Right lobe of liver (tissue), 4 donors: ENCODE measurements around the gene VSTM4.

Source experiments
- CTCF ChIP-seq, 4 donors: fragments of 200-600 bp in 3 of 4; fragments of 450-650 bp in 1 of 4; IDR thresholded peaks; one replicate each; pipeline versions ENCODE4 v1.5.1 to v1.8.0; 2016 to 2022; ENCODE audit warnings: antibody characterized with exemption in 4 of 4, mild to moderate bottlenecking in 2 of 4
- POLR2A ChIP-seq: fragments of 450-650 bp; IDR thresholded peaks from one replicate; pipeline ENCODE4 v1.6.1; 2017; ENCODE audit warnings: antibody characterized with exemption, mild to moderate bottlenecking
- donor health status: DM: no; HTN: no; CAD: no.
- donor health status: DM: no; HTN: no; CAD: no.
- donor health status: DM: no; HTN: yes; CAD: no.

GRCh38 chr10:49005270-49005669 is 110.1 kb downstream of the VSTM4 start:
- no peak for TF ChIP-seq CTCF (IDR thresholded peaks at IDR 0.05)
- no peak for TF ChIP-seq POLR2A
